GM18526 (cell line): ENCODE data around the gene WNT4.

ENCODE experiments used
- POLR2A ChIP-seq: IDR thresholded peaks from 3 replicates; pipeline ENCODE4 v1.6.1; 2011; ENCODE audit not compliant: insufficient read length; ENCODE audit errors: extremely low read depth

WNT4 gene

DNA sequence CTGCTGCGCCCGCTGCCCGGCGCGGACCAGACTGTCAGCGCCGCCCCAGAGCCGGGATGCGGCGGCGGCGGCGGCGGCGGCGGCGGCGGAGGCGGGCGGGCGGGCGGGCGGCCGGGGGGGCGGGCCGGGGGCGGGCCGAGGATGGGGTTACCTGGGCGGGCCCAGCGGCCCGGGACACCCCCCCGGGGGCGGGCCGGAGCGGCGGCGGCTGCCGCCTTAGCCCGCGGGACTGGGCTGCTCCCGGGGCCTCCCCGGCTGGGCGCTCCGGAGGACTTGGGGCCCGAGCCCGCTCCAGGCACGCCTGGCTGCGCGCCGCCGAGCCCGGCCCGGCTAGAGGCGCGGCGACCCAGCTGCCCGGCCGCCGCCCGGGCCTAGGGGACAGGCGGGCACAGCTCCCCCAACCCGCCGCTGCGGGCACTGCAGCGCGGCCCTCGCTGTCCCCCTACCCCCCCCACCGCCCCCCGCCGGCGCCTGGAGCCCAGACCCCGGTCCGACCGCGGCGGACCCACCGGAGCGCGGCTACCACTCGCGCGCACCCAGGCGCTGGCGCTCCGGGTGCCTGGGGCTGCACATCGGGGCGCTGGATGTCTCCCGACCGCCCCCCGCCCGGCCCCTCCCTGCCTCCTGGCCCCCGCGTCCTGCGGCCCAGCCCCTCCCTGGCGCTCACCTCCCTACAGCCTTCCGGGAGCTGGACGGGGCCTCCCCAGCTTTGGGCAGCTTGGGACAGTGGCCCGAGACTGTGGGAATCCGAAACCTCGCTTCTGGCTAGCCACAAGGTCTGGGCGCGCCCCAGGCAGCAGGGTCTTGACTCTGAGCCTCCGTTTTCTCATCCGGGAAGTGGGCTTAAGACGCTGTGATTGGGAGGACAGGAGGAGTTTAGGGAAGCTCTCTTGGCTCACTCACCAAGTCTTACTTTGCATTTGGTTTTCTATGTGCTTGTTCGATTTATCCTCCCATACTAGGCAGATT lies at the start of gene WNT4:
WNT4 (minus strand) TSS at position 33 of the 969 bp plus-strand sequence. CDS start 175 bp downstream, outside the sequence.
- TF ChIP-seq POLR2A: no peak

DNA sequence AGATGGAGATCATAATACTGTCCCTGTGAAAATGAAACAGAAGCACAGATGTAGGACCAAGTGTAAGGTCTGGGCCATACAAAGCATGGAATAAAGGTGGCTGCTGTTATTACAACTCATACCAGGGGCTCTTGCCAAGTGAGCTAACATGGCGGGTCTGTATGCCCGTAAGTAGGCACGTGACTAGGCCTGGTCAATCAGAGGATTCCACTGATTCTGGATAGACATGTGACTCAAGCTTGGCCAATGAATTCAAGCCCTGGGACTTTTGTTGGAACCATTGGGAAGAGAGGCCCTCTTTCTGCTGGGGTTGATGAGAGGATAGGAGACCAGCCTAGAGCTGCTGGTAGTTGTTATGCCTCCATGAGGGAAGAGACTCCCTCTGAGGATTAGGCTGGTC lies 47.8 kb upstream of the WNT4 start:
- TF ChIP-seq POLR2A: no peak

DNA sequence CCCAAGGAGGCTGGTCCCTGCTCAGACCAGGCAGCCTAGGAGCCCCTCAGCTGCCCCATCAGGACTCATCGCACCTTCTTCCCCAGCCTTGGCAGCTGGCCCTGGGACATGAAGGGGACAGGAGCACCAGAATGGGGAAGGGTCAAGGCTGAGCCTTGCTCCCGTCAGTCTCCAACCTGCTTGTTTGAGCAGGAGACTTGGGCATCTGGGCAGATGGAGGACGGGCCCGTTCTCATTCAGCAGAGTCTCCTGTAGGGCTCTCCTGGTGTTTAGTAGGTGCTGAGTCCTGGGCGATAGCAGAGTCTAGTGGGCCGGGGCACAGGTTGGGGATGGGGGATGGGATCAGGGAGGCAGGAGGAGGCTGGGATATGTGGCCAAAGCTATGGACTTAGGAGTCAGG lies 47.4 kb upstream of the WNT4 start:
- TF ChIP-seq POLR2A: no peak

DNA sequence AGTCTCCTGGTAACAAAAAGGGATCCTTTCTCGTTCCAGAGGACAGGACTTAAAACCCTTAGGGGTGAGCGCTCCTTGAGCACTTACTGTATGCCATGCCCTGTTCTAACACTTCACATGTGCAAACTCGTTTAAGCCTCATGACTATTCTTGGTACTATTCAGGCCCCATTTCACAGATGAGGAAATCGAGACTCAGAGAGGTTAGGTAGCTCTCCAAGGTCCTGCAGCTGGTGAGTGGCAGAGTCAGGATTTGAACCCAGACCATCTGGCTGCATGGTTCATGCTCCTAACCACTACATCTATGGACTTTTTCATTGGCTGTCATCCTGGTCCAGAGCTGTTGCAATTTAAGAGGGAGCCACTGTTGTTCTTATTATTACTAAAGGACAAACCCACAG lies 46.7 kb upstream of the WNT4 start:
- TF ChIP-seq POLR2A: no peak

DNA sequence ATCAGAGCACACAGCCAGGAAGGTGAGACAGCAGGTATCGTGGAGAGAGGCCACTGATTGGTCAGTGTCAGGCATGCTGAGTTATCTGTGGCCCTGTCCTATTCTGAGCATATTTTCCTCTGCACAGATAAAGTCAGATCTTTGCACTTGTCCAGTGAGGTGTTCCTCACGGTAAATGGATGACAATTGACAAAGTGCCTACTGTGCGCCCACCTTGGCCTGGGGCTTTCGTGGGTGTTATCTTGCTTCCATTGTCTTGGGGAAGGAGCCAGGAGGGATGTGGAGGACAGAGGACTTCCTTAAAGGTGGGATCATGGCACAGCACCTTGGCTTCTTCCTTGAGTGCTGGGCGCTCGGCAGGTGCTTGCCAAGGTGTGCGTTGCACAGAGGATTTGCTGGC lies 46.0 kb upstream of the WNT4 start:
- TF ChIP-seq POLR2A: no peak

DNA sequence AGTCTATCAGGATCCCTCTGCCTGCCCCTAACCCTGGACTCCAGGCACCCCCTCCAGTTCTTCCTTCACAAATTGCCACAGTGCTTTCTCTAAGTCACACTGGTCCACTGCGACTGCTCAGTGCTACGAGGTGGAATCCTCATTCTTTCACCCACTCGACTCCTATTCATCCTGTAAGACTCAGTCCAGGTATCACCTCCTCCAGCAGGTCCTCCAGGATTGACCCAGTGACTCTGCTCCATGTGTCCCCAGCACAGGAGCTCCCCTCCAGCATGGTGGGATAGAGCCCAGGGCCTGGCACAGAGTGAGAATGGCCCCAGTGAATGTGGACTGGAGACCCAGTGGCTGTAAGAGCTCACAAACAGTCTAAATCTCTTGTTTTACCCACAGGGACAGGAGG lies 45.5 kb upstream of the WNT4 start:
- TF ChIP-seq POLR2A: no peak

DNA sequence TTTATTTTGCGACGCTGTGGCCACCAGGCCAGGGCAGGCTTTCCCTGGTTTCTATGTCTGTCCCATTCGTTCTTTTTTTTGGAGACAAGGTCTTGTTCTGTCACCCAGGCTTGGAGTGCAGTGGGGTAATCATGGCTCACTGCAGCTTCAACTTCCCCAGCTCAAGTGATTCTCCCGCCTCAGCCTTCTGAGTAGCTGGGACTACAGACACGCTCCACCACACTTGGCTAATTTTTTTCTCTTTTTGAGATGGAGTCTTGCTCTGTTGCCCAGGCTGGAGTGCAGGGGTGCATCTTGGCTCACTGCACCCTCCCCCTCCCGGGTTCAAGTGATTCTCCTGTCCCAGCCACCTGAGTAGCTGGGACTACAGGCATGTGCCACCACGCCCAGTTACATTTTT lies 43.4 kb upstream of the WNT4 start:
- TF ChIP-seq POLR2A: no peak

DNA sequence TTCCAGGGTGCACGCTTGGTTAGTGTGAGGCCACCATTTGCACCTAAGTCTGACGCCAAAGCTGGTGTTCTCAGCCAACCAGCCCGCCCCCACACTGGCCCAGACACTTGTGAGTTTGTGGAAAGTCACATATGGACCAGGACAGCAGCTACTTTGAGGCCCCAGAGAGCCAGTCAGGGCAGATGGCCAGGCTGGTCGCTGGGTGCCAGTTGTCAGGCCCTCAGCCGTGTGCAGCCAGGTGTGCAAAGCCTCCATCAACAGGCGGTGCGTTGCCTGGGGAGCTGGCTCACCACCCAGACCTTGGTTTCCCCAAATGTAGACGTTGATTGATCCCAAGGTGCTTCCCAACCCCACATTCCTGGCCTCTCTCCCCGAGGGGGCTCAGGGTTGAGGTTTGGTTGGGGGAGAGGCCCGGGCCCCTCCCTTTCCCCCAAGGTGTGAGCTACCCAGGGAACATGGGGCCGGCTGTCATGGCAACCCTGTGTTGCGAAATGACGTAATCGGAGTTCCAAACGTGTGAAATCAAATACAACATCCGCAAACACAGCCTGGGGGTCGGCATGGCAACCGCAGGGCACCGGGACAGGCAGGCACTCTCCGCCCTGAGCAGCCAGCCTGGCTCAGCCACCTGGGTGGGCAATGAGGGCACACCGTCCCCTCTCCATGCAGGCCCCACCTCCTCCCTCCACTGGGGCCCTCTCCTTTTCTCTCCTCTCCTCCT lies 42.2 kb upstream of the WNT4 start:
- no peak for TF ChIP-seq POLR2A

DNA sequence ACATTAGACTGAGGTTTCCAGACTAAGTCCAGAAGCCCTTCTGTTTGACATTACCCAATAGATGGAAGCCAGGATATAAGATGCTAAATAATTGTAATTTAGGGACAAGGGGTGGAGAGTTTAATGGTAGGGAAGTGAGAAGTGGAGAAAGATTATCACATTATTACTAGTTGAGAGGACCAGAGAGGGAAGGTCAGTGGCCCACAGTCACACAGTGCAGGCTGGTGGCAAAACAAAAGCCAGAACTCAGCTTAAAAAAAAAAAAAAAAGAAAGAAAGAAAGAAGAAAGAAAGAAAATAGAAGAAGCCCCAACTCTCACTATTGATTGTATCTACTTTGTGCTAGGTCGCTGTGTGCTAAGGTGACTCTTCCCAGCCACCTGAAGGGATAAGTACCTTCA lies 41.6 kb upstream of the WNT4 start:
- no peak for TF ChIP-seq POLR2A

DNA sequence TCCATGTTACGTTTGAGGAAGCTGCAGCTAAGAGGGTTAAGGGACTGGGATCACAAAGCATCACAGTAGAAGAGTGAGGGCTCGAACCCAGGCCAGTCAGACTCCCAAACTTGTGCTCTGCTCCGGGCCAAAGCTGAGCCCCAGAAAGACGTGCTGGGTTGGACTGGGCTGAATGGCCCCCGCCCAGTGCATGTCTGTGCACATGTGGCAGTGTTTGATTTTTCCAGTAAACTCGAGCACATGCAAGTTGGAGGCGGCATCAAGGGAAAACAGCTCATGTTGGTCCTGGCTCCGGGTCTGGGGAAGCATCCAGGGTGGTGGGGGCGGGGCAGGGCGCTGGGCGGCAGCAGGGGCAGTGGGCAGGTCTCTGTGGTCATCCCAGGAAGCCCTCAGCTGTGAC lies 39.8 kb upstream of the WNT4 start:
- TF ChIP-seq POLR2A: no peak

DNA sequence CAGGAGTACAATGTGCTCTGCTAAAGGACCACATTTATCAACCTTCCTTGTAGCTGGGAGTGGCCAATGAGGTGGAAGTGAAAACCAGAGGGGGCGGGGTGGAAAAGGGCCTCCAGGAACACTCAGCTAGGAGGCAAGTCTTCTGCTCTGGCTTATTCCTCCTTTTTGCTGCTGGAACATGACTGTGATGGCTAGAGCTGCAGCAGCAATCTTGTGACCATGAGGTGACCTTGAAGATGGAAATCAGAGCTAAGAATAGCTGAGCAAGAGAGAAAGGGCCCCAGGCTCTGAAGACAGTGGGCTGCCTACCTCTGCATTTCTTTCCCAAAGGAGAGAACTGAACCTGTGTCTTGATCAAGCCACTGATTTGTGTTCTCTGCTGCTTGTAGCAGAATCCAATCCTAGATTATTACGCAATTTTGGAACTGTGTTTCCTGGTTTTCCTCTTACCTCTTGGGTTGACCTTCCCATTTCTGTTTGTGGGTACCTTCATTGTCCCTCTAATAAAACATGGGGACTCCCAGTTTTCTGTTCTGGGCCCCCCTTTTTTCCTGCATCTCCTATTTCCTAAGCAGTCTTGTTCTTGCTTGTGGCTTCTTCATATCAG lies 36.4 kb upstream of the WNT4 start:
- no peak for TF ChIP-seq POLR2A

DNA sequence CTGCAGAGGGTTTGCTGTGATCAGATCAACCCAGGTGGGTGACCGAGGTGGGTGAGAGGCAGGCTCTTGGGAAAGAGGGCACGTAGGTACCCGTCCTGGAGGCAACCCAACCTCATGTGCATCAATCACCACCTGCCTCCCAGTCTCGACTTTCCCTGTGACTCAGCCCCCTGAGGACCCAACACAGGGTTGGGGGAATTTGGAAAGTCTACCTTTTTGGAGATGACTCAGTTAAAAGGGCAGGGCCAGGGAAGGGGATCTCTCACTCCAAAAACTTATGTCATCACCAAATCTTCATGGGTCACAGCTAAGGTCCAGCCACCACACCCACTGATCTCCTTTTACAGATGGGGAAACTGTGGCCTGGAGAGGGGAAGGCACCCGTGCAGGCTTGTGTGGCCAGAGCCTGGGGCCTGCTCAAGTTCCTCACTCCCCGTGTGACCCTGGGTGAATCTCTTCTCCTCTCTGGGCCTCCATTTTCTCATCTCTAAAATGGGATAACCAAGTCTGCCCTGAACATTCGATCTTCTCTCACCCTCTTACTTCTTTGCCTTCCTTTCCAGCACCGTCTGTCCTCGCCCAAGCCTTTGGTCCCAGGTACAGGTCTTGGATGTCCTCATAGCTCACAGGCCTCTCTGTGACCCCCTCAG lies 34.6 kb upstream of the WNT4 start:
- no peak for TF ChIP-seq POLR2A

DNA sequence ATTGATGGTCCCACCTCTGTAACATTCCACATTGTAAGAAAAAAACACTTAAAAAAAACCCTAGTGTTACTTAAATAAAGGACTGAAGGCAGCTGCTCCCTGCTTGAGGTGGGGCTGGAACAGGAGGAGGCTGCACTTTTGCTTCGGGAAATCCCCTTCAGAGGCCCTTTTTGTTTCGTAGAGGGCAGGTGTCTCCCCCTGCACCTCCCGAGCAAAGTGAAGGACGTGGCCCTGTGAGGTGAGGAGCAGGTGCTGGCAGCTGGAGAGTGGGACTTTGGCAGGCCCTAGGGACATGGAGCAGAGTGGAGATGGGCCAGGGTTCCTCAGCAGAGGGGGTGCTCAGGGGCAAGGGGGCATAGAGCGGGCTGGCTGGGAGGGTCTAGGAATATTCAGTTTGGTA lies 33.4 kb upstream of the WNT4 start:
- no peak for TF ChIP-seq POLR2A

DNA sequence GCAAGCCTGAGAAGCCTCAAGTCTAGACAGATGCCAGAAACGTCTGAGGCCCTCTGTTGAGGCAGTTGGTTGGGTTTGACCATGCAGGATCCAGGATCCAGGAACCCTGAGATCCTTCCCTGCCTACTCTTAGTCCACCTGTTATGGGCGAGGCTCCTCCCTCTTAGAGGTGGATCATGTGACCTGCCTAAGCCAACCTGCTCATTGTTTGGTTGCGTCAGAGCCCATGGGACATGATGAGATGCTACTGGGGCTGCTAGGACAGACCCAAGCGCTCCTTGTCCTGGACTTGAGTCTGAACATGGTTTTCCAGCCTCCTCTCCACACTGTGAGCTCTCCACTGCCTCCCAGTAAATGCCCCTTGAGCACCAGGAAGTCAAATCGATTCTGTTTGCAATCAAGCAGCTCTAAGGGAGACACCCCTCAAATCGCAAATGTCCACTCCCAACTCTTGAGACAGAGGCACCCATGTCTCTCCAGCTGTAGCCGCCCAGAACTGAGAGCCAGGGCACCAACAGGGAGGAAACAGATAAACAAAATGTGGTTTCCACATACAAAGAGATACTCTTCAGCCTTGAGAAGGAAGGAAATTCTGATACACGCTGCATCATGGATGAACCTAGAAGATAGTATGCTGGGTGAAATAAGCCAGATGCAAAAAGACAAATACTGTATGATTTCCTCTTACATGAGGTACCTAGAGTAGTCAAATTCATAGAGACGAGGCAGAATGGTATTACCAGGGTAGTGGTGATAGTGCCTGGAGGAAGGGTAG lies 31.7 kb upstream of the WNT4 start:
- no peak for TF ChIP-seq POLR2A
